AG10803 (cell line): ENCODE measurements around the gene LZTR1.

Source experiments
- DNase-seq: peaks from one replicate; pipeline ENCODE4 v3.0.0; 2010; ENCODE audit warnings: low read depth
- H3K4me3 ChIP-seq: 2 replicates; pipeline ENCODE4 v1.5.1; 2011; ENCODE audit warnings: mild to moderate bottlenecking, low read length, control low read depth
- CTCF ChIP-seq: conservative IDR thresholded peaks from 2 replicates; pipeline ENCODE4 v1.5.1; 2011; ENCODE audit warnings: mild to moderate bottlenecking, low read length, control low read depth, inconsistent platforms

The LZTR1 gene

GRCh38 chr22:20980938-20981722 is 967 bp upstream of the LZTR1 start:
- TF ChIP-seq CTCF: no peak
- DNase-seq: no peak
- peak overlapping the region; percentile 91 for H3K4me3 ChIP-seq

- peak overlapping the region; percentile 91 for H3K4me3 ChIP-seq
- no peak for TF ChIP-seq CTCF
- DNase-seq: no peak
Measured at GRCh38 chr22:20982563-20982882, 426 bp downstream of the LZTR1 start.

- TF ChIP-seq CTCF: no peak
- no peak for DNase-seq
- peak overlapping the region; percentile 91 for H3K4me3 ChIP-seq
Measured at GRCh38 chr22:20983081-20983771, 1.1 kb downstream of the LZTR1 start.

- TF ChIP-seq CTCF: no peak
- DNase-seq: no peak
- no peak overlapping the region for H3K4me3 ChIP-seq
Measured at GRCh38 chr22:20985720-20986119, 3.6 kb downstream of the LZTR1 start.

- DNase-seq: no peak
- H3K4me3 ChIP-seq: no peak overlapping the region
- no peak for TF ChIP-seq CTCF
Measured at GRCh38 chr22:20986365-20986764, 4.3 kb downstream of the LZTR1 start.

GRCh38 chr22:20987375-20987774 is 5.3 kb downstream of the LZTR1 start:
- DNase-seq: no peak
- no peak overlapping the region for H3K4me3 ChIP-seq
- no peak for TF ChIP-seq CTCF

GRCh38 chr22:20988573-20989322 is 6.7 kb downstream of the LZTR1 start:
- no peak for TF ChIP-seq CTCF
- no peak for DNase-seq
- H3K4me3 ChIP-seq: no peak overlapping the region
